HG03064 (cell line): Measurements from ENCODE around the gene C7.
"Not testable (repeated sequence)": the region's sequence is repeated elsewhere in the genome, so short reads cannot be mapped to it uniquely, and the experiment has no call there.

Experiments
- ATAC-seq: cut with Tn5 transposase; IDR thresholded peaks from one replicate; pipeline ENCODE4 v1.9.1; 2021; ENCODE audit warnings: low read depth; ENCODE audit not compliant: unreplicated experiment

The C7 gene

GRCh38 chr5:40909264-40909663, at the start of gene C7:
C7 (plus strand) TSS chr5:40909497; CDS start chr5:40909611, 114 bp downstream.
- no peak for ATAC-seq

- ATAC-seq, result no peak
These were observed 48.6 kb upstream of the C7 start for GRCh38 chr5:40860711-40861110.

GRCh38 chr5:40865004-40865403, 44.3 kb upstream of the C7 start:
- ATAC-seq, result not testable (repeated sequence)

GRCh38 chr5:40866844-40867243, 42.5 kb upstream of the C7 start:
- no peak for ATAC-seq

- no peak for ATAC-seq
These were observed 39.9 kb upstream of the C7 start for GRCh38 chr5:40869384-40869783.

- no peak for ATAC-seq
These were observed 38.1 kb upstream of the C7 start for GRCh38 chr5:40871177-40871576.

- not testable (repeated sequence) for ATAC-seq
These were observed 37.0 kb upstream of the C7 start for GRCh38 chr5:40872253-40872652.

GRCh38 chr5:40873286-40873880, 35.9 kb upstream of the C7 start:
- ATAC-seq, result no peak

GRCh38 chr5:40875958-40876357, 33.3 kb upstream of the C7 start:
- no peak for ATAC-seq

- ATAC-seq, result no peak
These were observed 31.8 kb upstream of the C7 start for GRCh38 chr5:40877371-40877988.

GRCh38 chr5:40879163-40879942, 29.9 kb upstream of the C7 start:
- no peak for ATAC-seq

- no peak for ATAC-seq
These were observed 27.0 kb upstream of the C7 start for GRCh38 chr5:40882291-40882690.

- not testable (repeated sequence) for ATAC-seq
These were observed 26.2 kb upstream of the C7 start for GRCh38 chr5:40883051-40883450.

- not testable (repeated sequence) for ATAC-seq
These were observed 13.6 kb upstream of the C7 start for GRCh38 chr5:40895440-40896425.

GRCh38 chr5:40904205-40904993, 4.9 kb upstream of the C7 start:
- peak; percentile 89 for ATAC-seq

- ATAC-seq, result no peak
These were observed 4.3 kb upstream of the C7 start for GRCh38 chr5:40904994-40905306.

GRCh38 chr5:40906351-40906751, 2.9 kb upstream of the C7 start:
- no peak for ATAC-seq

GRCh38 chr5:40909723-40910122, 426 bp downstream of the C7 start:
- no peak for ATAC-seq

- ATAC-seq, result no peak
These were observed 2.0 kb downstream of the C7 start for GRCh38 chr5:40911266-40911665.

GRCh38 chr5:40914835-40915234, 5.5 kb downstream of the C7 start:
- no peak for ATAC-seq
